GM21529 (cell line): ENCODE data around the gene BEND7.

Experiments used
- ATAC-seq: cut with Tn5 transposase; IDR thresholded peaks from one replicate; pipeline ENCODE4 v1.9.1; 2021; ENCODE audit not compliant: unreplicated experiment

The BEND7 gene

DNA sequence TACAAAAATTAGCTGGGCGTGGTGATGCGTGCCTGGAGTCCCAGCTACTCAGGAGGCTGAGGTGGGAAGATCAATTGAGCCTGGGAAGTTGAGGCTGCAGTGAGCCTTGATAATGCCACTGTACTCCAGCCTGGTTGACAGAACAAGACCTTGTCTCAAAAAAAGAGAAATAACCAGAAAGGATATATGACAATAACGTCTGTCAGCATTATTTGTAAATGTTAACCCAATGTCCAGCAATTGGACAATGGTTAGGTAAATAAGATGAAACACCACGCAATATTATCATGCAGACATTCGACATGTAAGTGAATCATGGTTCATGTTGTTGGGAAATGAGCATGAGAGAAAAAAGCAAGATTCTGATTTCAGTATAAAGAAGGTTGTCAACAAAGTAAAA lies 136.1 kb downstream of the BEND7 start:
- ATAC-seq: no peak
